ENCODE measurements around the gene ACTR3. TPM values are rescaled to one million over a fixed set of nuclear protein-coding genes. Genes with fewer than 3 reads are reported as not detected.

ACTR3 gene
- total and polyA plus RNA-seq, 4 donors = 34.4 to 99.6 (median 51.8) TPM

- TF ChIP-seq MAX (IDR thresholded peaks at IDR 0.05) = no peak
- TF ChIP-seq FOXA1 (IDR thresholded peaks at IDR 0.05) = no peak
- no peak for TF ChIP-seq SP1 (IDR thresholded peaks at IDR 0.05)
- no peak for TF ChIP-seq CTCF (IDR thresholded peaks at IDR 0.05; ENCODE audit: low read depth, low read length, missing input control)
Observed at GRCh38 chr2:113867571-113867970, 22.3 kb upstream of the ACTR3 start (continued).

- H3K4me1 ChIP-seq (ENCODE audit: control insufficient read depth in 4 of 4, insufficient read depth in 4 of 4, low read length in 3 of 4) = no peaks in the 10 kb centered on the region
- DNase-seq (ENCODE audit: low spot score) = no peak
- no peak overlapping the region for H3K4me3 ChIP-seq (ENCODE audit: low read depth in 1 of 3, low read length in 3 of 3)
- no peak for TF ChIP-seq JUND (IDR thresholded peaks at IDR 0.05)
- H3K9me3 ChIP-seq (ENCODE audit: control insufficient read depth in 4 of 4, low read length in 3 of 4) = no peaks in the 10 kb centered on the region
- H3K27ac ChIP-seq (ENCODE audit: low read depth in 1 of 2, low read length in 2 of 2) = no peak overlapping the region
- H3K27me3 ChIP-seq (ENCODE audit: control insufficient read depth in 4 of 4, insufficient read depth in 4 of 4, low read length in 3 of 4) = no peaks in the 10 kb centered on the region
- H3K9ac ChIP-seq (ENCODE audit: low read depth in 1 of 2, low read length in 2 of 2) = no peak overlapping the region
- WGBS = 89% methylated on average over 1 of the region's 1 CpG
- no peaks in the 10 kb centered on the region for H3K36me3 ChIP-seq (ENCODE audit: control insufficient read depth in 4 of 4, insufficient read depth in 3 of 4, low read depth in 1 of 4, low read length in 3 of 4)
Observed at GRCh38 chr2:113869253-113869652, 20.6 kb upstream of the ACTR3 start.

- no peak overlapping the region for H3K9ac ChIP-seq (ENCODE audit: low read depth in 1 of 2, low read length in 2 of 2)
- no peak overlapping the region for H3K27ac ChIP-seq (ENCODE audit: low read depth in 1 of 2, low read length in 2 of 2)
- H3K4me3 ChIP-seq (ENCODE audit: low read depth in 1 of 3, low read length in 3 of 3) = no peak overlapping the region
- H3K4me1 ChIP-seq (ENCODE audit: control insufficient read depth in 4 of 4, insufficient read depth in 4 of 4, low read length in 3 of 4) = no peaks in the 10 kb centered on the region
- DNase-seq (ENCODE audit: low spot score) = no peak
- 87% methylated on average over 4 of the region's 4 CpGs for WGBS
- H3K27me3 ChIP-seq (ENCODE audit: control insufficient read depth in 4 of 4, insufficient read depth in 4 of 4, low read length in 3 of 4) = no peaks in the 10 kb centered on the region
- H3K9me3 ChIP-seq (ENCODE audit: control insufficient read depth in 4 of 4, low read length in 3 of 4) = no peaks in the 10 kb centered on the region
- H3K36me3 ChIP-seq (ENCODE audit: control insufficient read depth in 4 of 4, insufficient read depth in 3 of 4, low read depth in 1 of 4, low read length in 3 of 4) = no peaks in the 10 kb centered on the region
- TF ChIP-seq ZBTB33 (IDR thresholded peaks at IDR 0.05) (no peak), SP1 (IDR thresholded peaks at IDR 0.05) (no peak), FOXA2 (IDR thresholded peaks at IDR 0.05) (no peak)
Observed at GRCh38 chr2:113872201-113872600, 17.7 kb upstream of the ACTR3 start.

GRCh38 chr2:113873867-113874266 lies 16.0 kb upstream of the ACTR3 start:
- H3K4me1 ChIP-seq (ENCODE audit: control insufficient read depth in 4 of 4, insufficient read depth in 4 of 4, low read length in 3 of 4) = peaks cover 0 to 3% (median 0%) of the 10 kb centered on the region in 4 donors
- H3K27me3 ChIP-seq (ENCODE audit: control insufficient read depth in 4 of 4, insufficient read depth in 4 of 4, low read length in 3 of 4) = no peaks in the 10 kb centered on the region
- H3K4me3 ChIP-seq (ENCODE audit: low read depth in 1 of 3, low read length in 3 of 3) = no peak overlapping the region
- no peak for TF ChIP-seq EGR1 (IDR thresholded peaks at IDR 0.05; ENCODE audit: low read depth in 2 of 2)
- DNase-seq (ENCODE audit: low spot score) = no peak
- H3K9me3 ChIP-seq (ENCODE audit: control insufficient read depth in 4 of 4, low read length in 3 of 4) = no peaks in the 10 kb centered on the region
- H3K36me3 ChIP-seq (ENCODE audit: control insufficient read depth in 4 of 4, insufficient read depth in 3 of 4, low read depth in 1 of 4, low read length in 3 of 4) = no peaks in the 10 kb centered on the region
- no peak overlapping the region for H3K9ac ChIP-seq (ENCODE audit: low read depth in 1 of 2, low read length in 2 of 2)
- no peak overlapping the region for H3K27ac ChIP-seq (ENCODE audit: low read depth in 1 of 2, low read length in 2 of 2)
- WGBS = 73% methylated on average over 3 of the region's 3 CpGs

All from liver (tissue), 9 donors.